NK-92 treated with Interleukin-12 subunit alpha and Interleukin-12 subunit beta, amount 100 ng/mL, for 24 hours (cell line): ENCODE data around the gene EEIG2.

Experiments used
- DNase-seq: peaks from one replicate; lab custom pipeline; 2025; lab: John Stamatoyannopoulos, UW

Gene EEIG2

GRCh38 chr1:108583757-108584427 lies 24.0 kb downstream of the EEIG2 start:
- DNase-seq = no peak

- no peak for DNase-seq
These were observed 24.5 kb downstream of the EEIG2 start for GRCh38 chr1:108584428-108584856.

DNA sequence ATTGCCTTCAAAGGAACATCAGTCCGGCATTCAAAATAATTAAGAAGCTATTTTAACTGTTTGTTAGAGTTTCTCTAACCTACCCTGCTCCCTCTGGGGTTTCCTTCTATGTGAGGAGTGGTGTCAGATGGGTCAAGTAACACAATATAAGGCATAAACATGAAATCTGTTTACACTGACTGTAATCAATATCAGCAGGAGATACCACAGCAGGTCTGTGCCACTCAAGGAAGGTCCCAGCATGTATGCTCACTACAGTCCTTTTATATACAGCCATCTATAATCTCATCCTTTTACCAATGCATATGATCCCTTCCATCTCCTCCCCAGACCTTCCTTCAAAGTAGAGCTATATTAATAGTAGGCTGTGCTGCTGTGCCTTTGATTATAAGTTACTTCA lies 25.4 kb downstream of the EEIG2 start:
- DNase-seq = no peak

DNA sequence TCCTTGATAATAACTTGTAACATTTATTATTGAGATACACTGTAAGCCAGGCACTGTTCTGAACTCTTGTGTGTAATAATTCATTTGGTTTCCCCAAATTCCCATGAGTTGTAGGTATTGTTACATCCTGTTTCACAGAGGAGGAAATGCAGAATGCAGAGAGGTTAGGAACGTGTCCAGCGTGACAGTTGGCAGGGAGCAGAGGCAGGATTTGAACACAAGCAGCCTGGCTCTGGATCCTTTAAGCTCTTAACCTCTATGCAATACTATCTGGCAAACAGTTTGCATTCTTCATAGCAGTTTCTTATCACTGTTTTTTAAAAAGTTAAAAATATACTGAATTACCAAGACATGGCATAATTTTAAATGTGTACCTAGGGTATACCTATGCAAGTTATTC lies 30.5 kb downstream of the EEIG2 start:
- DNase-seq = no peak

DNA sequence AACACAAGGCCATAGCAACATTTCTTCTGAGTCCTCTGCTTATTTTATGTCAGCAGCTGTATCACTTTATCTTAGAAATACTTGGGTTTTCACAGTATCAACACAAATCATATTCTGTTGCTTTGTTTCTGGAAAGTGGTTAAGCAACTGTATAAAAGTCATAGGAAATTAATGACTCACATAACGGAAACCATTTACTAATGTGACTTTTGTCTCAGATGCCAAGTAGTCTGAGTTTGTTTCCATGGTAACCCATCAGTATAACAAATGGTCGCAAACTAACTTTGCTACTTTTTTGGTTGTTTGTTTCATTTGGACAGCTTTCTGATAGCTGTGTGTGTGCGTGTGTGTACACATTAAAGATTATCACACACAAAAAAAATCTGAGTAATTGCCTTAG lies 31.1 kb downstream of the EEIG2 start:
- no peak for DNase-seq

- no peak for DNase-seq
These were observed 31.6 kb downstream of the EEIG2 start for GRCh38 chr1:108591466-108591865.

DNA sequence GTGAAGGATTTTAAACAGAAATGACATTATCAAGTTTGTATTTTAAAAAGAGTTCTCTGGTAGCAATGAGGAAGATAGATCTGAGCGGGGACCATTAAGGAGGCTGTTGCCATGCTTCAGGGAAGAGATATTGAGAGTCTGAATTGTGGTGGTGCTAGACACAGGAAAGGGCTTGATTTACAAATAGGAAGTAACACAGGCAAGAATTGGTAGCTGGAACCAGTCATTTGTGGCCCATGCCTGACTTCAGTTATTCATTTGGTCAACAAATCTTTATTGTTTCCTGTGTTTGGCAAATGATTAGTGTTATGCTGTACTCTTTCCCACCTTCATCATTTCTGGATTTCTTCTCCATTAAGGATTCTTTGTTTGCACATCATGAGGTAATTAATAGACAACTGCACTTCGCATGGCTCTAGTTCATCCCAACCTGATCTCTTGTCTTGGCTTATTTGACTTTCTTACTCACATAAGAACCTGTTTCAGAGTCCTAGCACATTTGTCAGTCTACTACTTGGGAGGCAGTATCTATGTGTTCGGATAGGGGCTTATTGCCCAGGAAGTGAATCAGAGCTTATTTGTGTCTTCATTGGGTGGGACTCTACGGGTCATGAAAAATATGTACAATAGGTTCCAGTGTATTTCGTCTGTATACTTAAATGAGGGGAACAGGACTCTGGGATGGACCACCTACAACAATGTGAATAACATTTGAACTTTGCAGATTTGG lies 32.3 kb downstream of the EEIG2 start:
- no peak for DNase-seq

DNA sequence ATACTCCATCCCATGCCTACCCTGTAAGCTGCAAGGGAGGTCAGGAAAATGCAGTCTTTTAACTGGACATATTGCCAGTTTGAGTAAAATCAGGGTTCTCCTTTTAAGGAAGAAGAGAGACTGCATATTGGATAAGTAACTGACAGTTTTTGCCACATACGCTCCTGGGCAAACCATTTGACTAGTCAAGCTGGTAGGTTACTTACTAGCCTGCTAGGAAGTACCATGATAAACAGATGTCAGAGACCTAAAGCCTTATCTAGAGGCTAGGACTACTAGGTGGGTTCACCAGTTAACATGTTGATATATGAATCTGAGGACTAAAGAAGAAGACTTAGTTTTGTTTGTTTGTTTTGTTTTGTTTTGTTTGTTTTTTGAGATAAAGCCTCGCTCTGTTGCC lies 33.5 kb downstream of the EEIG2 start:
- no peak for DNase-seq

DNA sequence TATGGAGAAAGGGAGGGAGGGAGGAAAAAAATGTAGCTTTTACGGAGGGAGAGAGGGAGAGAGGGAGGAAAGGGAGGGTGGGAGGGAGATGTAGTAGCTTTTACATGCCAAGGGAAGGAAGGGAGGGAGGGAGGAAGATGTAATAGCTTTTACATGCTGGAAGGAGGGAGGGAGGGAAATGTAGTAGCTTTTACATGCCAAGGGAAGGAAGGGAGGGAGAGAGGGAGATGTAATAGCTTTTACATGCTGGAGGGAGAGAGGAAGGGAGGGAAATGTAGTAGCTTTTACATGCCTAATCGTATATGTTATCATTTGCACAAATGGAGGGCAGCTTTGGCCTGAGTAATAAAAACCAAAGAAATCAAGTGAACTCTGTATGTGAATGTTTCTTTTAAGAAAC lies 35.6 kb downstream of the EEIG2 start:
- no peak for DNase-seq

DNA sequence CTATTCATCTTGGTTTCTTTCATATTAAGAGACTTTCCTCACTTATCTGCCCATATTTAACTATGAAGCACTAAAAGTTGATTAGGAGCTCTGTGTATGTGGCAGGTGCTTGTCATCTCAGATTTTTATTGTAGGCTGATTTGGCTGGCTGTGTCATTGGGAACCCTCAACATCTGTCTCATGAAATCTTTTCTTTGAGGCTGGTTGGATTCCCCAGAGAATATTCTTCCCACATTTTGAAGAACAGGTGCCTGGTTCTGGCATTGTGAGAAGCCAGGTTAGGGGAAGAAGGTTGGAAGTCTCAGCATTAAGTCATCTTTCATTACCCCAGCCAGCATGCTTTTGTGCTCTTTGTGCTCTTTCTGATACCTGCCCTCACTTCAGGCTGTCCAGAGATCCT lies 37.1 kb downstream of the EEIG2 start:
- no peak for DNase-seq

DNA sequence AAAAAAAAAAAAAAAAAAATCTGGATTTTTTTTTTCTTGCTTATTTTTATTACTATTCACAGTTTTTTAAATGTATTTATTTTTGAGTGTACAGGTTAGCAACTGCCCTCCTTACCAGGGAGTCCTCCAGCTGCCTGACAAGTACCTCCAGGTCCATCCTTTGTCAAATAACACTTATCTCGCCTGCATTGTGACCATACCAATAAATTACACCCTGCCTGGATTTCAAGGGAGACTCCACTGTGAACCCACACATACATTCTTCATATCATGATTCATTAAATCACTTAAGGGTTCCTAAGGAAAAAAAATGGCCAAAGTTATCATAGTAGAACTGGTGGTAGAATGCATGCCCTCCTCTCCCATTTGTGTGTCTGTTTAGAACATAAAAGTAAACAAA lies 38.4 kb downstream of the EEIG2 start:
- DNase-seq = no peak

DNA sequence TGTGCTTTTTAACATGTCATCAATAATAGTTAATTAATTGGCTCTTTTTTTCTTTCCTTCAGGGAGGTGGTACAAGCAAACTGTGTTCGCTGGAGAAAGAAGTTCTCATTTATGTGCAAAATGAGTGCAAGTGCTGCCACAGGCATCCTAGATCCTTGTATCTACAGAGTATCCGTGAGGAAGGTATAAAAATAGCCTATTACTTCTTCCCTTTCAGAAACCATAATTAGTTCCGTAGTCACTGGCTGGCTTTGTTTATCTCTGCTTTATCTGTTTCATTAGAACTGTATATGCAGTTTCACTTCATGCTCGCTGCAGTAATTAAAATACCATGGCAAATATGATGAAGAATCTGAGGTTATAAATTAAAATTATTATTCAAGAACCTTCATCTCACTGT lies 40.6 kb downstream of the EEIG2 start:
- no peak for DNase-seq

- DNase-seq = no peak
These were observed 42.0 kb downstream of the EEIG2 start for GRCh38 chr1:108601708-108602410.

DNA sequence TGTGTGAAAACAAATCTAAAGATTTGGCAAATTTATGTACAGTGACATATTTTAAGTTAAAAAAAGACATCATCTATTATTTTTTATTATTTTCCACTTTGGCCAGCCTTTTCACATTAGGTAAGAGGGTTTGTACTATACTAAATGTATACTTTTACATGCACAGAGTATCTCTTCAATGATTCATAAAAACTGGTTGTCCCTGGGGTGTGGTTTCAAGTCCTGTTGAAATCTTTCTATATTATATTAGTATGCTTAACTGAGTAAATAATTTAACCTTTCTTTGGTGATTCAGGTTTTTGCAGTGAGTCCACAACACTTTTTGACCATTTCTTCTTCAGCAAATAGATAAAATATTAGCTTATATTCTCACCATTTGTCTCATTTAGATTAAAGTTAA lies 45.7 kb downstream of the EEIG2 start:
- DNase-seq = no peak

DNA sequence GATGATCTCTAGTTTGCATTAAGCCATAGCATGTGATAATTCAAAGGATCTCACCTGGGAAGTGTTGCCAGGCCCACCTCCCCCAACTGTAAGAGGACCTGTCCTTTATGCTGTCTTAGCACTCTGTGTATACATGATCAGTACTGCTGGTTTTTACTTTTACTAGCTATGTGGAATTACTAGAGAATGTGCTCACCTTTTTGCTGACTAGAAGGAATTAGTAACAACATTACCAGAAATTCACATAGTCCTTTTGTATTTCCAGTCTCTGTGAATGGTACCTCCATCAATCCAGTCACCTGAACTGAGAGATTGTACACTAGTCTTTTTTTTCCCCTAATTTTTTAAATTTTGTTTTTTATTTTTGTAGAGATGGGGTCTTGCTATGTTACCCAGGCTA lies 46.6 kb downstream of the EEIG2 start:
- no peak for DNase-seq

- DNase-seq = no peak
These were observed 49.7 kb downstream of the EEIG2 start for GRCh38 chr1:108609483-108610049.
